GM13977 (cell line): ENCODE data around the gene ZSCAN2.

Experiments used
- DNase-seq: peaks from one replicate; pipeline ENCODE4 v3.0.0; 2012; ENCODE audit warnings: low spot score
- in situ Hi-C: fragments of 300-500 bp; cut with MboI; formaldehyde crosslinking; loops from one replicate; pipeline ENCODE4 v1.12.0; 2022; ENCODE audit warnings: low sequenced_read_pairs, low pct_unique_long_range_greater_than_20kb, mixed read lengths, inconsistent platforms; ENCODE audit not compliant: unreplicated experiment
- TF ChIP-seq, protein P1 (sequence below): IDR thresholded peaks from 2 replicates; pipeline ENCODE4 v1.5.1; 2012; ENCODE audit warnings: mild to moderate bottlenecking, control low read depth; ENCODE audit not compliant: insufficient read depth; ENCODE audit errors: extremely low read depth, missing control alignments

Gene ZSCAN2

DNA sequence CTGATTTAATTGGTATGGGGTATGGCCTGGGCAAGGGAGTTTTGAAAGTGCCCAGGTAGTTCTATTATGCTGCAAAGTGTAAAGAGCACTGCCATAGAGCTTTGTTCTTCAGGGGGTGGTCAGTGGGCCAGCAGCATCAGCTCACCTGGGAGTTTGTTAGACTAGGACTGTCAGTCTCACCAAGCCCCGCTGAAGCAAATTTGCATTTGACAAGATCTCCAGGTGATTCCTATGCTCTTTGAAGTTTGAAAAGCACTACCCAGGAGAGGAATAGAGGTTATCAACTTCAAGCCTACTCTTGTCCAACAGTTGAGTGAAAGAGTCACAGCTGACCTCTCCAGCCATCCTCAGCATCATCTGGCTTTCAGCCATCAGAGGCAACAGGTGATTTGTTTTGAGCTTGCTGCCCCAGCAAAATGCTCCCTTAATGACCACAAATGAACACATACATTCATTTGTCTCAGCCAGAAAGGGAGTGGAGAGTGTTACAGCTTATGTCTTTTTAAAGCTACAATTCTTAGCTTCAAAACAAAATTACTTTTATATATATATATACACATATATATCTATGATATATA is 8.0 kb downstream of the ZSCAN2 start:
- no peak for DNase-seq
- TF ChIP-seq, protein P1, sequence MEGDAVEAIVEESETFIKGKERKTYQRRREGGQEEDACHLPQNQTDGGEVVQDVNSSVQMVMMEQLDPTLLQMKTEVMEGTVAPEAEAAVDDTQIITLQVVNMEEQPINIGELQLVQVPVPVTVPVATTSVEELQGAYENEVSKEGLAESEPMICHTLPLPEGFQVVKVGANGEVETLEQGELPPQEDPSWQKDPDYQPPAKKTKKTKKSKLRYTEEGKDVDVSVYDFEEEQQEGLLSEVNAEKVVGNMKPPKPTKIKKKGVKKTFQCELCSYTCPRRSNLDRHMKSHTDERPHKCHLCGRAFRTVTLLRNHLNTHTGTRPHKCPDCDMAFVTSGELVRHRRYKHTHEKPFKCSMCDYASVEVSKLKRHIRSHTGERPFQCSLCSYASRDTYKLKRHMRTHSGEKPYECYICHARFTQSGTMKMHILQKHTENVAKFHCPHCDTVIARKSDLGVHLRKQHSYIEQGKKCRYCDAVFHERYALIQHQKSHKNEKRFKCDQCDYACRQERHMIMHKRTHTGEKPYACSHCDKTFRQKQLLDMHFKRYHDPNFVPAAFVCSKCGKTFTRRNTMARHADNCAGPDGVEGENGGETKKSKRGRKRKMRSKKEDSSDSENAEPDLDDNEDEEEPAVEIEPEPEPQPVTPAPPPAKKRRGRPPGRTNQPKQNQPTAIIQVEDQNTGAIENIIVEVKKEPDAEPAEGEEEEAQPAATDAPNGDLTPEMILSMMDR, result no peak
- in situ Hi-C loops, result no loop called here

DNA sequence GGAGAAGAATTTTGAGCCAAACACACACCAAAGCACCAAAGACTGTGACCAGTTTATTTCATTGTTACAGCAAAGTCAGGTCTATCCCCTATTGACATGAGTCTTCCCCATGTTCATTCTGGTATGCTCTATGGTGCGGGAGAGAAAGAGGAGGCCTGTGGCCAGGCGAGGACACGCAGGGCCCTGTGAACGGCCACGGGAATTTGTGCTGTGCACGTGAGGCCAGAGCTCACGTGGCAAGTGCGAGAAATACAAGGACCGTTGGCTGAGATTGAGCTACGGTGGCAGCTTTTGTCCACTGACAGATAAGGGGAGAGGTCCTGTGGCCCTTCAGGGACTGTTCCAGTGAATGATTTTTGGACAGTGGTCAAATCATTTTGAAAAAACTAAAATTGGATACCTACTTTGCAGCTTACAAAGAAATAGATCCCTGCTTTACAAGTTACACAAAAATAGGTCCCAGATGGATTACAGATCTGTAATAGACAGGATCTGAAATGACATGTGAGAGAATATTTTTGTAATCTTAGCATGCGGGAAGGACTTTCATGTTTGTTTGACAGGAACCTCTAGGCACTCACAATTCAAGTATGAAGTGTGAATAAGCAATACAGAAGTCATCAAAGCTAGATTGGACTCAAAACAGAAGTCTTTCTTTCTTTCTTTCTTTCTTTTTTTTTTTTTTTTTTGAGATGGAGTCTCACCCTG is 9.2 kb downstream of the ZSCAN2 start:
- in situ Hi-C loops, result no loop called here
- TF ChIP-seq, protein P1, result no peak
- no peak for DNase-seq

DNA sequence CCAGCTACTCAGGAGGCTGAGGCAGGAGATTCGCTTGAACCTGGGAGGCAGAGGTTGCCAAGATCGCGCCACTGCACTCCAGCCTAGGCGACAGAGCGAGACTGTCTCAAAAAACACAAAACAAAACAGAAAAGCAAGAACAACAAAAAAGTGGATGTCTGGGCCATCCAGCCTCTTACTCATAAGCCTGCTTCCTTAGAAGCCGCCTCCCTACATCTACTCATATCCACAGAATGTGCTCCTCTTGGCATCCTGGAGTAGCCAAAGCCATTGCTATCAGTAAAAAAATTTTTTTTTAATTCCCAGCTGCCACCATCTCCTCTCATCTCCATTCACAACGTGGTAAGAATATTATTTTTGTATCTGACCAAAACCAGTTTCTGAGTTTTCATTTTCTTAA is 10.8 kb downstream of the ZSCAN2 start:
- no peak for DNase-seq
- in situ Hi-C loops, result no loop called here
- TF ChIP-seq, protein P1, result no peak

DNA sequence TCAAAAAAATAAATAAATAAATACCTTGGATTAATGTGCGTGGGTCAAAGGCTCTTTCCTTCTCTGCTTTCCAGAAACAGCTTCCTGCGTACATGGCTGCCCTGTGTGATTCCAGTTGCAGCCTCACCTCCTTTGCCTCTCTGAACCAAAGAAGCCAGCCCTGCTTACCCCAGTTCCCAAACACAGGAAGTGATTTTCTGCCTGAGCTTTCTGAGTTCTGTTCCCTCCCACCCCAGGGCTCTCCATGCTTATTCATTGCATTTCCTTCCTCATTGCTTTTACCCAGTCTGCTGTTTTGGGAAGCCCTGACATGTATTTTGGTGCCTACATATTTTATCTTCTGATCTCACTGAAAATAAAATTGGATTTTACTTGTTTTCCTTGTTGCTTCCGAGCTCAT is 15.4 kb downstream of the ZSCAN2 start:
- in situ Hi-C loops, result no loop called here
- no peak for DNase-seq
- TF ChIP-seq, protein P1, result no peak

DNA sequence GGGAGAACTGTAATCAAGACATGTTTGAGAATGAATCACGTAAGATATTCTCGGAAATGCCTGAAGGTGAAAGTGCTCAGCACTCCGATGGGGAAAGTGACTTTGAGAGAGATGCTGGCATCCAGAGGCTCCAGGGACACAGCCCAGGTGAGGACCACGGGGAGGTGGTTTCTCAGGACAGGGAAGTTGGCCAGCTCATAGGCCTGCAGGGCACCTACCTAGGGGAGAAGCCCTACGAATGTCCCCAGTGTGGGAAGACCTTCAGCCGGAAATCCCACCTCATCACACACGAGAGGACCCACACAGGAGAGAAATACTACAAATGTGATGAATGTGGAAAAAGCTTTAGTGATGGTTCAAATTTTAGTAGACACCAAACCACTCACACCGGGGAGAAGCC is 19.8 kb downstream of the ZSCAN2 start:
- TF ChIP-seq, protein P1, result no peak
- no peak for DNase-seq
- in situ Hi-C loops, result no loop called here

DNA sequence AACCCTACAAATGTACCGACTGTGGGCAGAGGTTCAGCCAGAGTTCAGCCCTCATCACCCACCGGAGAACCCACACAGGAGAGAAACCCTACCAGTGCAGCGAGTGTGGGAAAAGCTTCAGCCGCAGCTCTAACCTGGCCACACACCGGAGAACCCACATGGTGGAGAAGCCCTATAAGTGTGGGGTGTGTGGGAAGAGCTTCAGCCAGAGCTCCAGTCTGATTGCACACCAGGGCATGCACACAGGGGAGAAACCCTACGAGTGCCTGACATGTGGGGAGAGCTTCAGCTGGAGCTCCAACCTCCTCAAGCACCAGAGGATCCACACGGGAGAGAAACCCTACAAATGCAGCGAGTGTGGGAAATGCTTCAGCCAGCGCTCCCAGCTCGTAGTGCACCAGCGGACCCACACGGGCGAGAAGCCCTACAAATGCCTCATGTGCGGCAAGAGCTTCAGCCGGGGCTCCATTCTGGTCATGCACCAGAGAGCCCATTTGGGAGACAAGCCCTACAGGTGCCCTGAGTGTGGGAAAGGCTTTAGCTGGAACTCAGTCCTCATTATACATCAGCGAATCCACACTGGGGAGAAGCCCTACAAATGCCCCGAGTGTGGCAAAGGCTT is 20.7 kb downstream of the ZSCAN2 start:
- no peak for DNase-seq
- TF ChIP-seq, protein P1, result no peak
- in situ Hi-C loops, result no loop called here
